BJ (cell line): ENCODE results near the gene PRDM4. TPM values are rescaled to one million over a fixed set of nuclear protein-coding genes. Genes with fewer than 3 reads are reported as not detected.

ENCODE experiments used
- CTCF ChIA-PET: fragments of 350-600 bp; formaldehyde crosslinking; extraction: SDS; loops from one replicate; lab custom pipeline; 2021; ENCODE audit warnings: antibody characterized with exemption, inconsistent platforms; lab: Yijun Ruan, JAX
- POLR2A ChIA-PET: fragments of 300-600 bp; sonication (Branson Sonifier 250); formaldehyde crosslinking; extraction: SDS; loops from one replicate; lab custom pipeline; 2021; ENCODE audit warnings: antibody characterized with exemption; lab: Charles Lee
- DNase-seq: peaks from one replicate; pipeline ENCODE4 v3.0.0-alpha.2; 2011; ENCODE audit warnings: low read depth
- H3K27me3 ChIP-seq: 2 replicates; pipeline ENCODE4 v1.6.0; 2011; ENCODE audit warnings: low read length; ENCODE audit not compliant: control insufficient read depth, insufficient read depth
- H3K36me3 ChIP-seq: 2 replicates; pipeline ENCODE4 v1.5.1; 2011; ENCODE audit warnings: low read length; ENCODE audit not compliant: control insufficient read depth, insufficient read depth
- H3K4me3 ChIP-seq: 2 replicates; pipeline ENCODE4 v1.5.1; 2011; ENCODE audit warnings: low read depth, mild to moderate bottlenecking, control low read depth, low read length
- polyA plus RNA-seq: library from polyadenylated mRNA; depleted of rRNA; stranded (reverse); fragments of >200 nt; gene quantifications from 2 replicates; pipeline ENCODE4 v1.2.3, GENCODE V29; 2011; rRNA removed
- TF ChIP-seq, protein P1 (sequence below): IDR thresholded peaks from 2 replicates; pipeline ENCODE4 v1.5.1; 2011; ENCODE audit warnings: low read depth, mild to moderate bottlenecking, control low read depth, inconsistent platforms, low read length, moderate library complexity; ENCODE audit not compliant: insufficient read depth

Gene PRDM4
- polyA plus RNA-seq, 1 experiment, result 21.6 TPM

DNA sequence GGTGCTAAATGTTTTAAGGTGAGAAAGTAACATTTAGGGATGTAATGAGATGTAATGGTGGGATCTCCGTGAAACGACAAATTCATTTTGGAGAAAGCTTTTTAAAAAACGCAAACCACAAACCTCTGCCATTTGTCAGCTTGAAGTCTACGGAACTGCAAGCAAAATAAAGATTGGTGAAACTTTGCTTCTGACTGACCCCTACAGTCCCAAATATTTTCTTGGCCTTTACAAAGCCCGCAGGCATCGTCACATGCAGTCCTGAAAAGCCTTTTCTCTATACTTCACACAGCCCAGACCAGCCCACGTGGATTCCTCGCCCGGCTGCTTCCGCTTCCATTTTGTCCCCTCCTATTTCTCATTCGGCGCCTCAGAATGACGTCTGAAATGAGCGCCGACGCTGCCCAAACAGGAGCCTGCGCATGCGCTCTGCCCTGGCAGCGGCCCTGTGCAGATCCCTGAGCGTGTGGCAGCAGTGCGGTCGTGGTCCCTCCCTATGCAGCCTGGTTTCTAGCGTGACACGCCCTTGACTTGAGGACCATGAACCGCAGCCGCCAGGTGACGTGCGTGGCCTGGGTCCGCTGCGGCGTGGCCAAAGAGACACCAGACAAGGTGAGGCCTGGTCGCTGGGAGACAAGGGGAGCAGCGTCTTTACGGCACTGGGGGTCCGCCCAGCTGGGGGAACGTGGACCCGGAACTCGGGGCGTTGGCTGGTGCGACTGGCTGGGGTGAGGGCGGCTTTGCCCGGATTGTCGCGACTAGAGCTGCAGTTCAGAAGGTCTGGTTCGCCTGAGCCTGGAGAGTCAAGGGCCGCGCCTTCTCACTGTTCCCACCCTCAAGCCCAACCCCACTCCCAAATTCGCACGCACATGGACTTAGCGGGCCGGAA lies 75.3 kb downstream of the PRDM4 start, which contains the start of gene PWP1:
TSS of gene PWP1 (plus strand) at position 440 of the 889 bp plus-strand sequence. CDS start at position 541, 101 bp downstream.
- DNase-seq, result peak; percentile 54
- peak within 1 kb of the TSS; percentile 92 for H3K4me3 ChIP-seq
- peaks cover 8% of the 10 kb centered on the region for H3K36me3 ChIP-seq
- no peaks in the 10 kb centered on the region; the same call in 1 of the 2 replicates for H3K27me3 ChIP-seq
- TF ChIP-seq, protein P1, sequence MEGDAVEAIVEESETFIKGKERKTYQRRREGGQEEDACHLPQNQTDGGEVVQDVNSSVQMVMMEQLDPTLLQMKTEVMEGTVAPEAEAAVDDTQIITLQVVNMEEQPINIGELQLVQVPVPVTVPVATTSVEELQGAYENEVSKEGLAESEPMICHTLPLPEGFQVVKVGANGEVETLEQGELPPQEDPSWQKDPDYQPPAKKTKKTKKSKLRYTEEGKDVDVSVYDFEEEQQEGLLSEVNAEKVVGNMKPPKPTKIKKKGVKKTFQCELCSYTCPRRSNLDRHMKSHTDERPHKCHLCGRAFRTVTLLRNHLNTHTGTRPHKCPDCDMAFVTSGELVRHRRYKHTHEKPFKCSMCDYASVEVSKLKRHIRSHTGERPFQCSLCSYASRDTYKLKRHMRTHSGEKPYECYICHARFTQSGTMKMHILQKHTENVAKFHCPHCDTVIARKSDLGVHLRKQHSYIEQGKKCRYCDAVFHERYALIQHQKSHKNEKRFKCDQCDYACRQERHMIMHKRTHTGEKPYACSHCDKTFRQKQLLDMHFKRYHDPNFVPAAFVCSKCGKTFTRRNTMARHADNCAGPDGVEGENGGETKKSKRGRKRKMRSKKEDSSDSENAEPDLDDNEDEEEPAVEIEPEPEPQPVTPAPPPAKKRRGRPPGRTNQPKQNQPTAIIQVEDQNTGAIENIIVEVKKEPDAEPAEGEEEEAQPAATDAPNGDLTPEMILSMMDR, result no peak
- ChIA-PET POLR2A (no interaction called here), CTCF (interaction anchor here (0.5 to 2.0 kb wide), 4 partner anchors 9 to 201 kb away, joined by 3 to 8 read pairs (median 6); no protein-coding TSS in a partner anchor)

DNA sequence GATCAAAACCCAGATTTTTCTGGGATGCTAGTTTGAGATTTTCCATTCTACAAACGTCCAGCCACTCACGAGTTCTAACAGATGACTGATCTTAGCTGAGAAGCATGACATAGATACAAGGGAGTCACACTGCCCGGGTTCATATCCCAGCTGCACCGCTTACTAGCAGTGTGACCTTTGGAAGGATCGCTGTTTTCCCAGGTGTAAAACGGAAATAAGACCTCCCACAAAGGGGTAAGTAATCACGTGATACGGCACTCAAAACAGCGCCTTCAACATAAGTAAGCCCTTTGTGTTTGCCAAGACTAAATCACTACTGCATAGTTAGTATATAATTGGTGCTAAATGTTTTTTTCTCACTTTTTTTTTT lies 76.0 kb downstream of the PRDM4 start:
- H3K4me3 ChIP-seq, result peak overlapping the region; percentile 92
- ChIA-PET CTCF (interaction anchor here (1.4 to 2.0 kb wide), 3 partner anchors 9 to 201 kb away, joined by 5 to 8 read pairs (median 6); no protein-coding TSS in a partner anchor), POLR2A (no interaction called here)
- H3K36me3 ChIP-seq, result peaks cover 6% of the 10 kb centered on the region
- no peaks in the 10 kb centered on the region; the same call in 1 of the 2 replicates for H3K27me3 ChIP-seq
- DNase-seq, result peak; percentile 2
- TF ChIP-seq, protein P1, result no peak

DNA sequence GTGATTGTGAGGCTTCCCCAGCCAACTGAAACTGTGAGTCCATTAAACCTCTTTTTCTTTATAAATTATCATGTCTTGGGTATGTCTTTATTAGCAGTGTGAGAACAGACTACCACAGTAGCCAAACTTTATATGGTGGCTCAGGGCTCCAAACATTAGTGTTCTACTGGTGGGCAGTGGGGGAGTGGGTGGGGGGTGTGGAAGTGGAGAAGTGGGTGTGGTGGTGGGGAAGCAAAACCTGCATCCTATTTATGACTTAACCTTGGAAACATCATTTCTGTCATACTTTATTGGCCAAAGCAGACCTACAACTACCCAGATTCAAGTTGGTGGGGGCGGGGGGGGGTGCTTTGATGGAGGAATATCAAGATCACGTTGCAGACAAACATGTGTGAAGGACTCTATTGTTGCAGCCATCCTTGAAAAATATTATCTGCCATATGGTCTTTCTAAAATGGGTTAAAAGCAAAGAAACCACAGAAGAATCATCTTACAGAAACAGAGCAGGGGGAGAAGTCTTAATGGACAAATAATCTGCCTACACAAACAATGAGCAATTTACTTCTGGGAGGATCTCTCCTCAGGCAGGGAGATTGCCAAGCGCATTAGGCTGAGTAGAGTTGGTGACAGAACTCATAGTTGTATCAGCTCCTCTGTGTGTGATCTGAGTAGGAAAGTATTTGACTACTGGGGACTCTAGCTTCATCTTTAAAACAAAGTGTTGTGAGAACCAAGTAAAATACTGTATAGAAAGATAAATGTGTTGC lies 76.7 kb downstream of the PRDM4 start:
- CTCF ChIA-PET, result interaction anchor here (1.3 to 2.0 kb wide), 4 partner anchors 8 to 202 kb away, joined by 4 to 8 read pairs (median 6); no protein-coding TSS in a partner anchor
- peak; percentile 2 for DNase-seq
- TF ChIP-seq, protein P1, result no peak
- Histone ChIP-seq H3K36me3 (peaks cover 4% of the 10 kb centered on the region), H3K27me3 (no peaks in the 10 kb centered on the region; the same call in 1 of the 2 replicates), H3K4me3 (no peak overlapping the region)
- POLR2A ChIA-PET, result no interaction called here

Other genes starting within 250 kb of the PRDM4 start
- 53.4 and 73.8 TPM in 2 replicates for gene PWP1, start 75.3 kb downstream of the PRDM4 start, polyA plus RNA-seq
- not detected in 2 replicates for gene ASCL4, start 13.6 kb upstream of the PRDM4 start, polyA plus RNA-seq